Stimulated activated CD8-positive, alpha-beta memory T cell treated with anti-CD3 and anti-CD28 coated beads, Interleukin-4, amount 100 ng/mL, for 48 hours (primary cell): Measurements from ENCODE around the gene MRPL9.

Experiments used
- DNase-seq: peaks from one replicate; pipeline ENCODE4 v3.0.0-alpha.2; 2020

MRPL9 gene

GRCh38 chr1:151762941-151763921 is at the start of gene MRPL9:
TSS of gene MRPL9 (minus strand) at chr1:151763496. CDS start at chr1:151763479, 17 bp downstream.
- peak; percentile 92 for DNase-seq

- no peak for DNase-seq
Observed at GRCh38 chr1:151811181-151811580, 47.9 kb upstream of the MRPL9 start.

GRCh38 chr1:151809985-151810556 is 46.8 kb upstream of the MRPL9 start:
- no peak for DNase-seq

- no peak for DNase-seq
Observed at GRCh38 chr1:151809290-151809984, 46.1 kb upstream of the MRPL9 start.

GRCh38 chr1:151807766-151808165 is 44.5 kb upstream of the MRPL9 start:
- no peak for DNase-seq

- no peak for DNase-seq
Observed at GRCh38 chr1:151807131-151807530, 43.8 kb upstream of the MRPL9 start.

GRCh38 chr1:151806170-151806569 is 42.9 kb upstream of the MRPL9 start:
- no peak for DNase-seq

- no peak for DNase-seq
Observed at GRCh38 chr1:151805066-151805820, 41.9 kb upstream of the MRPL9 start, which contains the start of gene LINGO4. TSS of gene LINGO4 (minus strand) at chr1:151805419. CDS start at chr1:151802704, 2,715 bp downstream.

- no peak for DNase-seq
Observed at GRCh38 chr1:151803915-151804314, 40.6 kb upstream of the MRPL9 start.

GRCh38 chr1:151803164-151803563 is 39.9 kb upstream of the MRPL9 start:
- DNase-seq: no peak

- DNase-seq: no peak
Observed at GRCh38 chr1:151802372-151802771, 39.1 kb upstream of the MRPL9 start.

GRCh38 chr1:151801846-151802245 is 38.5 kb upstream of the MRPL9 start:
- no peak for DNase-seq

GRCh38 chr1:151801310-151801820 is 38.1 kb upstream of the MRPL9 start:
- no peak for DNase-seq

- no peak for DNase-seq
Observed at GRCh38 chr1:151800830-151801229, 37.5 kb upstream of the MRPL9 start.

GRCh38 chr1:151799179-151800022 is 36.1 kb upstream of the MRPL9 start:
- DNase-seq: no peak

- DNase-seq: no peak
Observed at GRCh38 chr1:151798571-151798970, 35.3 kb upstream of the MRPL9 start.

GRCh38 chr1:151790940-151791651 is 27.8 kb upstream of the MRPL9 start:
- DNase-seq: peak; percentile 44

GRCh38 chr1:151790071-151790939 is 27.0 kb upstream of the MRPL9 start, which contains the start of gene TDRKH:
TSS of gene TDRKH (minus strand) at chr1:151790500. CDS start at chr1:151783022, 7,478 bp downstream.
- DNase-seq: peak; percentile 98

GRCh38 chr1:151787689-151788088 is 24.4 kb upstream of the MRPL9 start:
- DNase-seq: no peak

GRCh38 chr1:151783796-151784195 is 20.5 kb upstream of the MRPL9 start:
- DNase-seq: no peak
